Measurements from ENCODE around the gene SLC8B1. TPM values are rescaled to one million over a fixed set of nuclear protein-coding genes. Genes with fewer than 3 reads are reported as not detected.

The SLC8B1 gene
- total and polyA plus RNA-seq, 2 donors (not counting 1 experiment from before 2014, with no cell fraction given): 16.7 to 16.8 TPM

- Histone ChIP-seq H3K9ac (ENCODE audit: insufficient read depth, low read length) (no peak overlapping the region), H3K4me2 (ENCODE audit: extremely low read depth, insufficient read depth, low read length) (no peak overlapping the region), H2AFZ (ENCODE audit: low read length) (no peak overlapping the region), H3K4me1 (ENCODE audit: control insufficient read depth, extremely low read depth, insufficient read depth, low read length) (peaks cover 4% of the 10 kb centered on the region), H4K20me1 (ENCODE audit: control insufficient read depth, extremely low read depth, insufficient read depth, low read length) (no peaks in the 10 kb centered on the region), H3K4me3 (replicated peaks in 1 of 4; ENCODE audit: control extremely low read depth in 1 of 4, insufficient read depth in 1 of 4, low read depth in 3 of 4, low read length in 4 of 4) (no peak overlapping the region), H3K9me3 (ENCODE audit: control insufficient read depth, insufficient read depth, low read depth, low read length) (no peaks in the 10 kb centered on the region), H3K27ac (ENCODE audit: insufficient read depth, low read length) (no peak overlapping the region), H3K27me3 (ENCODE audit: control insufficient read depth, insufficient read depth, low read length) (no peaks in the 10 kb centered on the region), H3K79me2 (ENCODE audit: control insufficient read depth, insufficient read depth, low read length) (peaks cover 10% of the 10 kb centered on the region), H3K36me3 (ENCODE audit: control insufficient read depth, insufficient read depth, low read length) (peaks cover 2% of the 10 kb centered on the region)
- DNase-seq (ENCODE audit: low read depth in 2 of 2): peak in 1 of 2 donors; percentile 9
- no peak for TF ChIP-seq CTCF (conservative IDR thresholded peaks at IDR 0.05 in 1 of 2, IDR thresholded peaks at IDR 0.05 in 1 of 2; ENCODE audit: low read depth in 1 of 2, low read length in 2 of 2)
- TF ChIP-seq EZH2 (IDR thresholded peaks at IDR 0.05; ENCODE audit: low read length, missing control alignments): no peak
Observed at GRCh38 chr12:113361574-113362370, 26.9 kb upstream of the SLC8B1 start.

GRCh38 chr12:113359939-113360748, 25.2 kb upstream of the SLC8B1 start:
- H3K79me2 ChIP-seq (ENCODE audit: control insufficient read depth, insufficient read depth, low read length): peaks cover 10% of the 10 kb centered on the region
- no peaks in the 10 kb centered on the region for H3K27me3 ChIP-seq (ENCODE audit: control insufficient read depth, insufficient read depth, low read length)
- peaks cover 4% of the 10 kb centered on the region for H3K4me1 ChIP-seq (ENCODE audit: control insufficient read depth, extremely low read depth, insufficient read depth, low read length)
- peaks cover 2% of the 10 kb centered on the region for H3K36me3 ChIP-seq (ENCODE audit: control insufficient read depth, insufficient read depth, low read length)
- no peaks in the 10 kb centered on the region for H4K20me1 ChIP-seq (ENCODE audit: control insufficient read depth, extremely low read depth, insufficient read depth, low read length)
- peak in 1 of 2 donors; percentile 22 for DNase-seq (ENCODE audit: low read depth in 2 of 2)
- H3K9ac ChIP-seq (ENCODE audit: insufficient read depth, low read length): no peak overlapping the region
- peak overlapping the region; percentile 72 to 93 (median 85) for H3K4me3 ChIP-seq (replicated peaks in 1 of 4; ENCODE audit: control extremely low read depth in 1 of 4, insufficient read depth in 1 of 4, low read depth in 3 of 4, low read length in 4 of 4)
- TF ChIP-seq CTCF (conservative IDR thresholded peaks at IDR 0.05 in 1 of 2, IDR thresholded peaks at IDR 0.05 in 1 of 2; ENCODE audit: low read depth in 1 of 2, low read length in 2 of 2): peak; percentile 16 to 26
- TF ChIP-seq EZH2 (IDR thresholded peaks at IDR 0.05; ENCODE audit: low read length, missing control alignments): no peak
- no peak overlapping the region for H2AFZ ChIP-seq (ENCODE audit: low read length)
- peak overlapping the region; percentile 94 for H3K4me2 ChIP-seq (ENCODE audit: extremely low read depth, insufficient read depth, low read length)
- no peak overlapping the region for H3K27ac ChIP-seq (ENCODE audit: insufficient read depth, low read length)
- no peaks in the 10 kb centered on the region for H3K9me3 ChIP-seq (ENCODE audit: control insufficient read depth, insufficient read depth, low read depth, low read length)

All from fibroblast of lung (primary cell).